Ishikawa (cell line): ENCODE measurements around the gene PLEK.
A peak's percentile ranks its signal among the peaks of the same experiment; 100 is the strongest.

Experiments
- CEBPB ChIP-seq: IDR thresholded peaks from 2 replicates; pipeline ENCODE4 v1.6.1; 2012
- CREB1 ChIP-seq: IDR thresholded peaks from 2 replicates; pipeline ENCODE4 v1.6.1; 2012; ENCODE audit warnings: low read depth
- EGR1 ChIP-seq: IDR thresholded peaks from 2 replicates; pipeline ENCODE4 v1.6.1; 2012
- EP300 ChIP-seq: IDR thresholded peaks from 2 replicates; pipeline ENCODE4 v1.6.1; 2012; ENCODE audit warnings: borderline replicate concordance
- FOXM1 ChIP-seq: IDR thresholded peaks from 2 replicates; pipeline ENCODE4 v1.6.1; 2012; ENCODE audit warnings: low read depth, borderline replicate concordance
- NFIC ChIP-seq: IDR thresholded peaks from 2 replicates; pipeline ENCODE4 v1.6.1; 2012
- RAD21 ChIP-seq: IDR thresholded peaks from 2 replicates; pipeline ENCODE4 v1.6.1; 2012; ENCODE audit warnings: low read depth
- TAF1 ChIP-seq: IDR thresholded peaks from 2 replicates; pipeline ENCODE4 v1.6.1; 2012; ENCODE audit warnings: low read depth, mild to moderate bottlenecking
- TCF12 ChIP-seq: IDR thresholded peaks from 2 replicates; pipeline ENCODE4 v1.6.1; 2012; ENCODE audit warnings: low read depth
- TEAD4 ChIP-seq: IDR thresholded peaks from 2 replicates; pipeline ENCODE4 v1.6.1; 2012
- YY1 ChIP-seq: IDR thresholded peaks from 2 replicates; pipeline ENCODE4 v1.6.1; 2012; ENCODE audit warnings: low read depth
- ZBTB7A ChIP-seq: IDR thresholded peaks from 2 replicates; pipeline ENCODE4 v1.6.1; 2012; ENCODE audit warnings: low read depth
- TF ChIP-seq, protein P1 (sequence below): IDR thresholded peaks from 2 replicates; pipeline ENCODE4 v1.6.1; 2012; ENCODE audit warnings: low read depth, mild to moderate bottlenecking
- TF ChIP-seq, protein P2 (sequence below): IDR thresholded peaks from 2 replicates; pipeline ENCODE4 v1.6.1; 2012
- TF ChIP-seq, protein P3 (sequence below): IDR thresholded peaks from 2 replicates; pipeline ENCODE4 v1.6.1; 2012

The PLEK gene

DNA sequence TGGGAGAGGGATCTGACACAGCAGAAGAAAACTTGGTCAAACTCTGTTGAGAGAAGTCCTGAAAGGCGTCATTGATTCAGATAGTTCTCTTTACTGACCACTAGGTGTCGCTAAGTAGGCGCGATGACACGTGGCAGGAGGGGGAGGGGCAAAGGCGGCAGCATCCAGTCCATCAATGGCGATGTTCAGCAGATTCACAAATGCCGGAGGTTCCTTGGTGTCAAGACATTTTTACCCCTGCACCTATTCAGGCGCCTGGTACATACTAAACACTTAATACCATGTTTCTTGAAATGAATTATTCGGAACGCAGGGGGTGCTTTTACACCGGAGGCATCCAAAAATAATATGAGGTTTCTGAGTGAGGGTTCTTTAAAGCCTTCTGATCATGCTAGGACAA lies 3.0 kb upstream of the PLEK start:
- TF ChIP-seq CEBPB (no peak), EGR1 (no peak), NFIC (no peak), YY1 (peak; percentile 63; the same call in 1 of the 2 replicates), FOXM1 (no peak), TAF1 (no peak), RAD21 (peak; percentile 80), TCF12 (no peak), CREB1 (peak; percentile 43; the same call in 1 of the 2 replicates), TEAD4 (no peak), EP300 (no peak), ZBTB7A (no peak)
- TF ChIP-seq, protein P1, sequence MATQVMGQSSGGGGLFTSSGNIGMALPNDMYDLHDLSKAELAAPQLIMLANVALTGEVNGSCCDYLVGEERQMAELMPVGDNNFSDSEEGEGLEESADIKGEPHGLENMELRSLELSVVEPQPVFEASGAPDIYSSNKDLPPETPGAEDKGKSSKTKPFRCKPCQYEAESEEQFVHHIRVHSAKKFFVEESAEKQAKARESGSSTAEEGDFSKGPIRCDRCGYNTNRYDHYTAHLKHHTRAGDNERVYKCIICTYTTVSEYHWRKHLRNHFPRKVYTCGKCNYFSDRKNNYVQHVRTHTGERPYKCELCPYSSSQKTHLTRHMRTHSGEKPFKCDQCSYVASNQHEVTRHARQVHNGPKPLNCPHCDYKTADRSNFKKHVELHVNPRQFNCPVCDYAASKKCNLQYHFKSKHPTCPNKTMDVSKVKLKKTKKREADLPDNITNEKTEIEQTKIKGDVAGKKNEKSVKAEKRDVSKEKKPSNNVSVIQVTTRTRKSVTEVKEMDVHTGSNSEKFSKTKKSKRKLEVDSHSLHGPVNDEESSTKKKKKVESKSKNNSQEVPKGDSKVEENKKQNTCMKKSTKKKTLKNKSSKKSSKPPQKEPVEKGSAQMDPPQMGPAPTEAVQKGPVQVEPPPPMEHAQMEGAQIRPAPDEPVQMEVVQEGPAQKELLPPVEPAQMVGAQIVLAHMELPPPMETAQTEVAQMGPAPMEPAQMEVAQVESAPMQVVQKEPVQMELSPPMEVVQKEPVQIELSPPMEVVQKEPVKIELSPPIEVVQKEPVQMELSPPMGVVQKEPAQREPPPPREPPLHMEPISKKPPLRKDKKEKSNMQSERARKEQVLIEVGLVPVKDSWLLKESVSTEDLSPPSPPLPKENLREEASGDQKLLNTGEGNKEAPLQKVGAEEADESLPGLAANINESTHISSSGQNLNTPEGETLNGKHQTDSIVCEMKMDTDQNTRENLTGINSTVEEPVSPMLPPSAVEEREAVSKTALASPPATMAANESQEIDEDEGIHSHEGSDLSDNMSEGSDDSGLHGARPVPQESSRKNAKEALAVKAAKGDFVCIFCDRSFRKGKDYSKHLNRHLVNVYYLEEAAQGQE: no peak
- TF ChIP-seq, protein P2, sequence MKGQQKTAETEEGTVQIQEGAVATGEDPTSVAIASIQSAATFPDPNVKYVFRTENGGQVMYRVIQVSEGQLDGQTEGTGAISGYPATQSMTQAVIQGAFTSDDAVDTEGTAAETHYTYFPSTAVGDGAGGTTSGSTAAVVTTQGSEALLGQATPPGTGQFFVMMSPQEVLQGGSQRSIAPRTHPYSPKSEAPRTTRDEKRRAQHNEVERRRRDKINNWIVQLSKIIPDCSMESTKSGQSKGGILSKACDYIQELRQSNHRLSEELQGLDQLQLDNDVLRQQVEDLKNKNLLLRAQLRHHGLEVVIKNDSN: peak; percentile 92
- TF ChIP-seq, protein P3, sequence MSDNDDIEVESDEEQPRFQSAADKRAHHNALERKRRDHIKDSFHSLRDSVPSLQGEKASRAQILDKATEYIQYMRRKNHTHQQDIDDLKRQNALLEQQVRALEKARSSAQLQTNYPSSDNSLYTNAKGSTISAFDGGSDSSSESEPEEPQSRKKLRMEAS: peak; percentile 99

DNA sequence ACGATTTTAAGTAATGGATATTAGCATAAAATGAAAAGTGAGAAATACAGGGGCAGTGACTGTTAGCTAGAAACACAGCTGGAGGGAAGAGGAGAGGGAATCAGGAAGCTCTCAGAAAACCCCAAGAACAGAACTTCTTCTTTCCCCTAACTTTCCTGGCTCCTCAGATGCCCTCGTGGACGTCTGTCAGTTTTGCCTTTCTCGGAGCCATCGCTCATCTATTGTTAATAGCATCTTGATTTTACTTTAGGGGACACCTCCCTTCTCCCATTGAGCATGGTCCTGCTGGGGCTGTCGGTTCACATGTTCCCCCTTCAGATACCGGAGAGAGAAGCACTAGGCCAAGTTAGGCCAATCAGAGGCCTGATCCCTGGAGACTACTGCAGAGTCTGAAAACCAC lies 2.3 kb upstream of the PLEK start:
- TF ChIP-seq, protein P1: no peak
- TF ChIP-seq TAF1: no peak
- TF ChIP-seq TEAD4: no peak
- no peak for TF ChIP-seq YY1
- TF ChIP-seq, protein P2: no peak
- TF ChIP-seq CEBPB: no peak
- no peak for TF ChIP-seq RAD21
- no peak for TF ChIP-seq FOXM1

DNA sequence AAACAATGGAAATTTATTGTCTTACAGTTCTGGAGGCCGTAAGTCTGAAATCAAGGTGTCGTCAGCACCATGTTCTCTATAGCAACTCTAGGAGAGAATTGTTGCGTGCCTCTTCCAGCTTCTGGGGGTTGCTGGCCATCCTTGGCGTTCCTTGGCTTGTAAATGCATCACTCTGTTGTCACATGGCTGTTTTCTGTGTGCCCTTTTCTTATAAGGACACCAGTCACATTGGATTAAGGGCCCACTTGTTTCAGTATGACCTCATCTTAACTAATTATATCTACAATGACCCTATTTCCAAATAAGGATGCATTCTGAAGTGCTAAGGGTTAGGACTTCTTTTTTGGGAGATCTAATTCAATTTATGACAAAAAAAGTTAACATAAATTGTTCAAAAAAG lies 1.4 kb upstream of the PLEK start:
- no peak for TF ChIP-seq RAD21

DNA sequence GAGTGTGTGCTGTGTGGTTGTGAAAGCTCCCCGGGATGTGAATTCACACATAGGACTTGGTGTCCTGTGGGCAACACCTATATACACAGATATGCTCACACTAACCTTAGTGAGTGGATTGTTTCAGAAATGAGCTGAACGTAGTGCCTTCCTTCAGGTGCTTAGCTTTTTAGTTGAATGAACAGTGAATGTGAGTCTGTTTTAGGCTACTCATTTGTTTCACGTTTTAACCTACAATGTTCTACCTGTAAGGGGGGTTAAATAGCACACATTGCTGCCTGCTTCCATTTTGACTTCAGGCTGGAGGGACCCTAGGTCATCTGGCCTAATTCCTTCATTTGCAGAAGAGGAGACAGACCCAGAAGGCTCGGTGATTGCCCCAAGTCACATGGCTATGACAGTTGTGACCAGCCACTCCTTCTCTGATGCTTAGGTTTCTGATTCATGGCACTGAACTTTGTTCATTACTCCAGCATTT lies 1.0 kb downstream of the PLEK start:
- TF ChIP-seq, protein P1: no peak
- TF ChIP-seq CREB1: no peak
- TF ChIP-seq ZBTB7A: no peak
- no peak for TF ChIP-seq RAD21
- TF ChIP-seq EP300: no peak
- TF ChIP-seq TAF1: no peak
- TF ChIP-seq, protein P3: no peak
- TF ChIP-seq, protein P2: no peak
- no peak for TF ChIP-seq FOXM1
- TF ChIP-seq CEBPB: no peak
- no peak for TF ChIP-seq TEAD4
- TF ChIP-seq NFIC: no peak
- TF ChIP-seq EGR1: no peak
- no peak for TF ChIP-seq TCF12
- TF ChIP-seq YY1: no peak
